ENCODE data around the gene STXBP5. TPM values are rescaled to one million over a fixed set of nuclear protein-coding genes. Genes with fewer than 3 reads are reported as not detected.

STXBP5 gene
- total and polyA plus RNA-seq, 2 of the 13 experiments (the other 11 are each of a cell fraction or from before 2014, with no cell fraction given): 8.8 to 19.4 TPM

DNA sequence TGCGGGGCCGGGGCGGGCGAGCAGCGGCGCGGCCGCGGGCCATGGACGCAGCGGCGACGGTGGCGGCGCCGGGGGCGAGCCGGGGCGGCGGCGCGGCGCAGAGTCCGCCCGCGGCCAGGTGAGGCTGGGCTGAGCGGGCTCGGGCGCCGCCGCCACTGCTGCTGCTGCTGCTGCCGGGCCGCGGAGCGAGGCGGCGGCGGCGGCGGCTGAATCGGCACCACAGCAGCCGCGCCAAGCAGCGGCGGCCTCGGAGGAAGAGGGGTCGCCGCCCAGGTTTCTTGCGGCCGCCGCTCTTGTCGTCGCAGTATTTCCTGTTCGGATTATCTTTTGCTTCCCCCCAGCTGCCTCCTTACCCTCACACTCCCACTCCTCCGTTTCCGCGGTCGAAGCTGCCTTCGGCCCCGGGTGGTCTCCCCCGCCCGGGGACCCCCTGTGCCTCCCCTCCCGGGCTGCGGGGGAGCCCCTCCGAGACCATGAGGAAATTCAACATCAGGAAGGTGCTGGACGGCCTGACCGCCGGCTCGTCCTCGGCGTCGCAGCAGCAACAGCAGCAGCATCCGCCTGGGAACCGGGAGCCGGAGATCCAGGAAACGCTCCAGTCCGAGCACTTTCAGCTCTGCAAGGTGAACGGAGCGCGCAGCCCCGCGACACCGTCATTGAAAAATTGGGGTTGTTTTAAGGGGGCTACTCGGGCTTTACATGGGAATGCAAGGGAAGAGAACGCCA lies at the start of gene STXBP5 (continued):
- TF ChIP-seq, protein P1, sequence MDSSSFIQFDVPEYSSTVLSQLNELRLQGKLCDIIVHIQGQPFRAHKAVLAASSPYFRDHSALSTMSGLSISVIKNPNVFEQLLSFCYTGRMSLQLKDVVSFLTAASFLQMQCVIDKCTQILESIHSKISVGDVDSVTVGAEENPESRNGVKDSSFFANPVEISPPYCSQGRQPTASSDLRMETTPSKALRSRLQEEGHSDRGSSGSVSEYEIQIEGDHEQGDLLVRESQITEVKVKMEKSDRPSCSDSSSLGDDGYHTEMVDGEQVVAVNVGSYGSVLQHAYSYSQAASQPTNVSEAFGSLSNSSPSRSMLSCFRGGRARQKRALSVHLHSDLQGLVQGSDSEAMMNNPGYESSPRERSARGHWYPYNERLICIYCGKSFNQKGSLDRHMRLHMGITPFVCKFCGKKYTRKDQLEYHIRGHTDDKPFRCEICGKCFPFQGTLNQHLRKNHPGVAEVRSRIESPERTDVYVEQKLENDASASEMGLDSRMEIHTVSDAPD (CRISPR knock-in tag; IDR thresholded peaks at IDR 0.05): no peak
- 0 out of 2 replicates have a peak, but pooled peaks have one; percentile 52 for TF ChIP-seq ZNF598 (CRISPR knock-in tag; IDR thresholded peaks at IDR 0.05; ENCODE audit: borderline replicate concordance)
- TF ChIP-seq, protein P2, sequence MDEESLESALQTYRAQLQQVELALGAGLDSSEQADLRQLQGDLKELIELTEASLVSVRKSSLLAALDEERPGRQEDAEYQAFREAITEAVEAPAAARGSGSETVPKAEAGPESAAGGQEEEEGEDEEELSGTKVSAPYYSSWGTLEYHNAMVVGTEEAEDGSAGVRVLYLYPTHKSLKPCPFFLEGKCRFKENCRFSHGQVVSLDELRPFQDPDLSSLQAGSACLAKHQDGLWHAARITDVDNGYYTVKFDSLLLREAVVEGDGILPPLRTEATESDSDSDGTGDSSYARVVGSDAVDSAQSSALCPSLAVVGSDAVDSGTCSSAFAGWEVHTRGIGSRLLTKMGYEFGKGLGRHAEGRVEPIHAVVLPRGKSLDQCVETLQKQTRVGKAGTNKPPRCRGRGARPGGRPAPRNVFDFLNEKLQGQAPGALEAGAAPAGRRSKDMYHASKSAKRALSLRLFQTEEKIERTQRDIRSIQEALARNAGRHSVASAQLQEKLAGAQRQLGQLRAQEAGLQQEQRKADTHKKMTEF (CRISPR knock-in tag; IDR thresholded peaks at IDR 0.05): peak; percentile 60; the same call in 1 of the 2 replicates
- TF ChIP-seq RBM39 (IDR thresholded peaks at IDR 0.05; ENCODE audit: low read depth, low read length, poor library complexity, severe bottlenecking): peak; percentile 38
- no peak for TF ChIP-seq ZNF557 (CRISPR knock-in tag; IDR thresholded peaks at IDR 0.05)
- no peak for TF ChIP-seq ATF1 (CRISPR knock-in tag; IDR thresholded peaks at IDR 0.05)
- TF ChIP-seq NKX3-1 (CRISPR knock-in tag; IDR thresholded peaks at IDR 0.05): peak; percentile 83; the same call in 1 of the 2 replicates
- TF ChIP-seq ZNF713 (CRISPR knock-in tag; IDR thresholded peaks at IDR 0.05): no peak
- no peak for TF ChIP-seq DNMT1 (CRISPR knock-in tag; IDR thresholded peaks at IDR 0.05)
- TF ChIP-seq, protein P3, sequence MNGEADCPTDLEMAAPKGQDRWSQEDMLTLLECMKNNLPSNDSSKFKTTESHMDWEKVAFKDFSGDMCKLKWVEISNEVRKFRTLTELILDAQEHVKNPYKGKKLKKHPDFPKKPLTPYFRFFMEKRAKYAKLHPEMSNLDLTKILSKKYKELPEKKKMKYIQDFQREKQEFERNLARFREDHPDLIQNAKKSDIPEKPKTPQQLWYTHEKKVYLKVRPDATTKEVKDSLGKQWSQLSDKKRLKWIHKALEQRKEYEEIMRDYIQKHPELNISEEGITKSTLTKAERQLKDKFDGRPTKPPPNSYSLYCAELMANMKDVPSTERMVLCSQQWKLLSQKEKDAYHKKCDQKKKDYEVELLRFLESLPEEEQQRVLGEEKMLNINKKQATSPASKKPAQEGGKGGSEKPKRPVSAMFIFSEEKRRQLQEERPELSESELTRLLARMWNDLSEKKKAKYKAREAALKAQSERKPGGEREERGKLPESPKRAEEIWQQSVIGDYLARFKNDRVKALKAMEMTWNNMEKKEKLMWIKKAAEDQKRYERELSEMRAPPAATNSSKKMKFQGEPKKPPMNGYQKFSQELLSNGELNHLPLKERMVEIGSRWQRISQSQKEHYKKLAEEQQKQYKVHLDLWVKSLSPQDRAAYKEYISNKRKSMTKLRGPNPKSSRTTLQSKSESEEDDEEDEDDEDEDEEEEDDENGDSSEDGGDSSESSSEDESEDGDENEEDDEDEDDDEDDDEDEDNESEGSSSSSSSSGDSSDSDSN (CRISPR knock-in tag; IDR thresholded peaks at IDR 0.05): peak; percentile 84
- no peak for TF ChIP-seq BRCA1 (CRISPR knock-in tag; IDR thresholded peaks at IDR 0.05)
- no peak for TF ChIP-seq PHF21A (CRISPR knock-in tag; IDR thresholded peaks at IDR 0.05)
- TF ChIP-seq RBFOX2 (IDR thresholded peaks at IDR 0.05; ENCODE audit: low read depth, low read length): peak; percentile 9; the same call in 1 of the 2 replicates
- peak; percentile 69; the same call in 1 of the 2 replicates for TF ChIP-seq ZNF768 (CRISPR knock-in tag; IDR thresholded peaks at IDR 0.05)
- TF ChIP-seq THAP11 (CRISPR knock-in tag; IDR thresholded peaks at IDR 0.05): 0 out of 2 replicates have a peak, but pooled peaks have one; percentile 26
- no peak for TF ChIP-seq ZNF569 (CRISPR knock-in tag; IDR thresholded peaks at IDR 0.05; ENCODE audit: borderline replicate concordance)
- TF ChIP-seq ZNF251 (CRISPR knock-in tag; IDR thresholded peaks at IDR 0.05): no peak
- no peak for TF ChIP-seq PAX8 (CRISPR knock-in tag; IDR thresholded peaks at IDR 0.05; ENCODE audit: borderline replicate concordance)
- TF ChIP-seq ZSCAN20 (CRISPR knock-in tag; IDR thresholded peaks at IDR 0.05; ENCODE audit: borderline replicate concordance): no peak
- TF ChIP-seq, protein P4, sequence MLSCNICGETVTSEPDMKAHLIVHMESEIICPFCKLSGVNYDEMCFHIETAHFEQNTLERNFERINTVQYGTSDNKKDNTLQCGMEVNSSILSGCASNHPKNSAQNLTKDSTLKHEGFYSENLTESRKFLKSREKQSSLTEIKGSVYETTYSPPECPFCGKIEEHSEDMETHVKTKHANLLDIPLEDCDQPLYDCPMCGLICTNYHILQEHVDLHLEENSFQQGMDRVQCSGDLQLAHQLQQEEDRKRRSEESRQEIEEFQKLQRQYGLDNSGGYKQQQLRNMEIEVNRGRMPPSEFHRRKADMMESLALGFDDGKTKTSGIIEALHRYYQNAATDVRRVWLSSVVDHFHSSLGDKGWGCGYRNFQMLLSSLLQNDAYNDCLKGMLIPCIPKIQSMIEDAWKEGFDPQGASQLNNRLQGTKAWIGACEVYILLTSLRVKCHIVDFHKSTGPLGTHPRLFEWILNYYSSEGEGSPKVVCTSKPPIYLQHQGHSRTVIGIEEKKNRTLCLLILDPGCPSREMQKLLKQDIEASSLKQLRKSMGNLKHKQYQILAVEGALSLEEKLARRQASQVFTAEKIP (CRISPR knock-in tag; IDR thresholded peaks at IDR 0.05; ENCODE audit: borderline replicate concordance): no peak
- TF ChIP-seq NFKBIZ (CRISPR knock-in tag; IDR thresholded peaks at IDR 0.05): 0 out of 2 replicates have a peak, but pooled peaks have one; percentile 29
- no peak for TF ChIP-seq ZFP37 (CRISPR knock-in tag; IDR thresholded peaks at IDR 0.05; ENCODE audit: borderline replicate concordance)
